GM18873 (cell line): ENCODE results near the gene SERPINB12.

Experiments used
- ATAC-seq: cut with Tn5 transposase; IDR thresholded peaks from one replicate; pipeline ENCODE4 v1.9.1; 2021; ENCODE audit warnings: mild to moderate bottlenecking, moderate library complexity, moderate number of reproducible peaks; ENCODE audit not compliant: unreplicated experiment, low FRiP score

Gene SERPINB12

GRCh38 chr18:63542069-63542468, at the start of gene SERPINB12:
Gene SERPINB12, plus strand, starts transcription at chr18:63542369. Its CDS starts 13,791 bp downstream, at chr18:63556160.
- no peak for ATAC-seq

GRCh38 chr18:63492851-63493250, 49.3 kb upstream of the SERPINB12 start:
- ATAC-seq, result no peak

- ATAC-seq, result no peak
Measured at GRCh38 chr18:63495675-63496074, 46.5 kb upstream of the SERPINB12 start.

- ATAC-seq, result no peak
Measured at GRCh38 chr18:63505566-63506335, 36.4 kb upstream of the SERPINB12 start.

GRCh38 chr18:63506336-63506646, 35.9 kb upstream of the SERPINB12 start:
- ATAC-seq, result no peak

GRCh38 chr18:63508596-63508995, 33.6 kb upstream of the SERPINB12 start:
- ATAC-seq, result no peak

GRCh38 chr18:63511285-63511684, 30.9 kb upstream of the SERPINB12 start:
- ATAC-seq, result no peak

- ATAC-seq, result no peak
Measured at GRCh38 chr18:63514326-63514725, 27.8 kb upstream of the SERPINB12 start.

- no peak for ATAC-seq
Measured at GRCh38 chr18:63514888-63515678, 27.1 kb upstream of the SERPINB12 start.

- ATAC-seq, result no peak
Measured at GRCh38 chr18:63515801-63516200, 26.4 kb upstream of the SERPINB12 start.

- peak; percentile 84 for ATAC-seq
Measured at GRCh38 chr18:63518178-63519012, 23.8 kb upstream of the SERPINB12 start.

GRCh38 chr18:63520053-63520685, 22.0 kb upstream of the SERPINB12 start:
- no peak for ATAC-seq

- ATAC-seq, result no peak
Measured at GRCh38 chr18:63523660-63524059, 18.5 kb upstream of the SERPINB12 start.

- ATAC-seq, result no peak
Measured at GRCh38 chr18:63527251-63527650, 14.9 kb upstream of the SERPINB12 start.

- ATAC-seq, result no peak
Measured at GRCh38 chr18:63528863-63529492, 13.2 kb upstream of the SERPINB12 start.

- no peak for ATAC-seq
Measured at GRCh38 chr18:63532471-63532870, 9.7 kb upstream of the SERPINB12 start.

GRCh38 chr18:63534615-63535014, 7.6 kb upstream of the SERPINB12 start:
- ATAC-seq, result peak; percentile 67

GRCh38 chr18:63539904-63540510, 2.2 kb upstream of the SERPINB12 start:
- ATAC-seq, result no peak

GRCh38 chr18:63544017-63544416, 1.8 kb downstream of the SERPINB12 start:
- no peak for ATAC-seq

- ATAC-seq, result no peak
Measured at GRCh38 chr18:63545000-63545399, 2.8 kb downstream of the SERPINB12 start.
